ENCODE data around the gene B3GNT3.
"Not testable (repeated sequence)": the region's sequence is repeated elsewhere in the genome, so short reads cannot be mapped to it uniquely, and the experiment has no call there.

The B3GNT3 gene

GRCh38 chr19:17796013-17796837, 1.3 kb downstream of the B3GNT3 start:
- no peak overlapping the region for H3K9ac ChIP-seq (ENCODE audit: low read depth, low read length)
- no peak overlapping the region for H3K4me2 ChIP-seq (ENCODE audit: insufficient read depth, low read length)
- no peaks in the 10 kb centered on the region for H3K36me3 ChIP-seq (ENCODE audit: insufficient read depth, low read length)
- ATAC-seq (ENCODE audit: insufficient read depth, low read depth) (no peak), DNase-seq (no peak)
- no peak overlapping the region for H3K27ac ChIP-seq (ENCODE audit: low read length)
- H3K4me1 ChIP-seq (ENCODE audit: insufficient read depth, low read length) = 0 out of 2 replicates have a peak, but pooled peaks cover 2% of the 10 kb centered on the region
- TF ChIP-seq CTCF (IDR thresholded peaks at IDR 0.05; ENCODE audit: borderline replicate concordance, extremely low read depth, low read length, poor library complexity, severe bottlenecking) (no peak), EZH2 (IDR thresholded peaks at IDR 0.05; ENCODE audit: borderline replicate concordance, low read depth, low read length, severe bottlenecking) (no peak)
- H3K79me2 ChIP-seq (ENCODE audit: insufficient read depth, low read length) = no peaks in the 10 kb centered on the region
- no peak overlapping the region for H3K4me3 ChIP-seq (ENCODE audit: low read depth in 1 of 2, low read length in 2 of 2)
- H4K20me1 ChIP-seq (ENCODE audit: insufficient read depth, low read length) = no peaks in the 10 kb centered on the region
- no peaks in the 10 kb centered on the region for H3K27me3 ChIP-seq (ENCODE audit: insufficient read depth, low read length, poor library complexity)
- H3K9me3 ChIP-seq (ENCODE audit: insufficient read depth, low read length, severe bottlenecking) = no peaks in the 10 kb centered on the region
- H2AFZ ChIP-seq (ENCODE audit: low read depth, low read length) = no peak overlapping the region

DNA sequence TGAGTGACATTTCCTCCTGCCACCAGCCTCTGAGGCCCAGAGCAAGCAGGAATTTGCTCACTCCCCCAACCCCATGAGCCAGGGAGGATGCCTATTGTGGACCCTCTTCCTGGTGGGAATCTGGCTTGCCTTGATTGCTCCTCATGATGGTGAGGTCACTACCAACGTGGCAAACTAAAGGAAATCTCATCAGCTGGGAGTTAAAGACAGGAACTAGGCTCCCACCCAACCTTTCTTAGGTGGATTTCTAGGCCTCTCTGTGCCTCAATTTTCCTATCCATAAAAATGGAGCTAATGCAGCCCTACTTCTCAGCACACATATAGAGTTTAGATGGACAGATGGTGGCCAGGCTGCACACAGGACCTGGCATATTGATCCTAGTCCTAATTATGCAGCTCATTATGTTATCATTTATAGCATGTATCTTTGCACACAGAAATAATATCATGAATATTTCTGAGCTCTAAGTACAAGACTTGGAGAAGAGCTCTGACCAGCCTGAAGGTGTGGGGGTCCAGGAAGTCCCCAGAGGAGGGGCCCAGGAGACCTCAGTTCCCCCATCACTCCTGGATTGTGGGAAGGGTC, 2.0 kb downstream of the B3GNT3 start:
- Histone ChIP-seq H3K36me3 (ENCODE audit: insufficient read depth, low read length) (no peaks in the 10 kb centered on the region), H3K27me3 (ENCODE audit: insufficient read depth, low read length, poor library complexity) (no peaks in the 10 kb centered on the region), H3K4me3 (ENCODE audit: low read depth in 1 of 2, low read length in 2 of 2) (no peak overlapping the region), H3K79me2 (ENCODE audit: insufficient read depth, low read length) (no peaks in the 10 kb centered on the region), H3K9me3 (ENCODE audit: insufficient read depth, low read length, severe bottlenecking) (no peaks in the 10 kb centered on the region), H3K27ac (ENCODE audit: low read length) (no peak overlapping the region), H3K4me2 (ENCODE audit: insufficient read depth, low read length) (no peak overlapping the region), H3K4me1 (ENCODE audit: insufficient read depth, low read length) (no peaks in the 10 kb centered on the region), H4K20me1 (ENCODE audit: insufficient read depth, low read length) (no peaks in the 10 kb centered on the region), H2AFZ (ENCODE audit: low read depth, low read length) (no peak overlapping the region), H3K9ac (ENCODE audit: low read depth, low read length) (no peak overlapping the region)
- ATAC-seq (ENCODE audit: insufficient read depth, low read depth) (no peak), DNase-seq (no peak)
- TF ChIP-seq CTCF (IDR thresholded peaks at IDR 0.05; ENCODE audit: borderline replicate concordance, extremely low read depth, low read length, poor library complexity, severe bottlenecking) = no peak
- no peak for TF ChIP-seq EZH2 (IDR thresholded peaks at IDR 0.05; ENCODE audit: borderline replicate concordance, low read depth, low read length, severe bottlenecking)

- TF ChIP-seq CTCF (IDR thresholded peaks at IDR 0.05; ENCODE audit: borderline replicate concordance, extremely low read depth, low read length, poor library complexity, severe bottlenecking) (no peak), EZH2 (IDR thresholded peaks at IDR 0.05; ENCODE audit: borderline replicate concordance, low read depth, low read length, severe bottlenecking) (no peak)
- H3K9ac ChIP-seq (ENCODE audit: low read depth, low read length) = no peak overlapping the region
- H3K27me3 ChIP-seq (ENCODE audit: insufficient read depth, low read length, poor library complexity) = no peaks in the 10 kb centered on the region
- no peaks in the 10 kb centered on the region for H3K36me3 ChIP-seq (ENCODE audit: insufficient read depth, low read length)
- no peak for DNase-seq
- H3K4me3 ChIP-seq (ENCODE audit: low read depth in 1 of 2, low read length in 2 of 2) = no peak overlapping the region
- no peak for ATAC-seq (ENCODE audit: insufficient read depth, low read depth)
- H3K4me1 ChIP-seq (ENCODE audit: insufficient read depth, low read length) = no peaks in the 10 kb centered on the region
- H3K27ac ChIP-seq (ENCODE audit: low read length) = no peak overlapping the region
- H3K9me3 ChIP-seq (ENCODE audit: insufficient read depth, low read length, severe bottlenecking) = no peaks in the 10 kb centered on the region
- no peaks in the 10 kb centered on the region for H4K20me1 ChIP-seq (ENCODE audit: insufficient read depth, low read length)
- H3K79me2 ChIP-seq (ENCODE audit: insufficient read depth, low read length) = no peaks in the 10 kb centered on the region
- no peak overlapping the region for H3K4me2 ChIP-seq (ENCODE audit: insufficient read depth, low read length)
- H2AFZ ChIP-seq (ENCODE audit: low read depth, low read length) = no peak overlapping the region
Observed at GRCh38 chr19:17797424-17798201, 2.7 kb downstream of the B3GNT3 start.

GRCh38 chr19:17798599-17798998, 3.7 kb downstream of the B3GNT3 start:
- H3K27ac ChIP-seq (ENCODE audit: low read length); H2AFZ ChIP-seq (ENCODE audit: low read depth, low read length); H3K27me3 ChIP-seq (ENCODE audit: insufficient read depth, low read length, poor library complexity); H3K4me3 ChIP-seq (ENCODE audit: low read depth in 1 of 2, low read length in 2 of 2); H3K4me2 ChIP-seq (ENCODE audit: insufficient read depth, low read length); H3K9me3 ChIP-seq (ENCODE audit: insufficient read depth, low read length, severe bottlenecking); H4K20me1 ChIP-seq (ENCODE audit: insufficient read depth, low read length); ATAC-seq (ENCODE audit: insufficient read depth, low read depth); H3K36me3 ChIP-seq (ENCODE audit: insufficient read depth, low read length); H3K79me2 ChIP-seq (ENCODE audit: insufficient read depth, low read length); H3K4me1 ChIP-seq (ENCODE audit: insufficient read depth, low read length); DNase-seq; H3K9ac ChIP-seq (ENCODE audit: low read depth, low read length): not testable (repeated sequence)
